VCaP (cell line): ENCODE results near the gene TIGIT.
"Not testable (repeated sequence)": the region's sequence is repeated elsewhere in the genome, so short reads cannot be mapped to it uniquely, and the experiment has no call there.

Experiments
- H3K27ac ChIP-seq: fragments of 450-650 bp; 2 replicates; pipeline ENCODE4 v1.5.1; 2017
- CTCF ChIP-seq: fragments of 450-650 bp; conservative IDR thresholded peaks from 2 replicates; pipeline ENCODE4 v1.5.1; 2017; ENCODE audit warnings: mild to moderate bottlenecking, moderate library complexity

The TIGIT gene

DNA sequence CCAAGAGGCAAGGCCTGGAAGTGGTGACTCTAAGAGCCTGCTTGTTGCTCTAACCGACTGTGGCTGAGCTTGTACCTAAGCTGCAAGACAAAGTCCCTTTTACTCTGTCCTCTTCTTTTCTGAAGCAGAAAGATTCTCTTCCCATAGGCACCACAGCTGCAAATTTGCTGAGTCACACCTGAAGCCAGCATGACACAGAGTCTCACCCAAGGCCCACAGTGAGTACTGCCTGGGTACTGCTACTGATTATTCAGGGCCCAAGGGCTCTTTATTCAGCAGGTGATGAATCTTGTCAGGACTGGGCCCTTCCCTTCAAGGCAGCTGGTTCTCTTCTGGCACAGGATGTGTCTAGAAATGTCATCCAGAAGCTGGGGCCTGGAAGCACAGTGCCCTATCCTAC lies 18.9 kb upstream of the TIGIT start:
- no peak for TF ChIP-seq CTCF
- no peak overlapping the region for H3K27ac ChIP-seq

DNA sequence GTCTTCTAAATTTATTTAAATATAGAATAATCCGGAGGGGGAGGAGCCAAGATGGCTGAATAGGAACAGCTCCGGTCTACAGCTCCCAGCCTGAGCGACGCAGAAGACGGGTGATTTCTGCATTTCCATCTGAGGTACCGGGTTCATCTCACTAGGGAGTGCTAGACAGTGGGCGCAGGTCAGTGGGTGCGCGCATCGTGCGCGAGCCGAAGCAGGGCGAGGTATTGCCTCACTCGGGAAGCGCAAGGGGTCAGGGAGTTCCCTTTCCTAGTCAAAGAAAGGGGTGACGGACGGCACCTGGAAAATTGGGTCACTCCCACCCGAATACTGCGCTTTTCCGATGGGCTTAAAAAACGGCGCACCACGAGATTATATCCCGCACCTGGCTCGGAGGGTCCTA lies 17.0 kb upstream of the TIGIT start:
- not testable (repeated sequence) for H3K27ac ChIP-seq

GRCh38 chr3:114284644-114285043 lies 9.2 kb upstream of the TIGIT start:
- TF ChIP-seq CTCF, result no peak
- H3K27ac ChIP-seq, result no peak overlapping the region

DNA sequence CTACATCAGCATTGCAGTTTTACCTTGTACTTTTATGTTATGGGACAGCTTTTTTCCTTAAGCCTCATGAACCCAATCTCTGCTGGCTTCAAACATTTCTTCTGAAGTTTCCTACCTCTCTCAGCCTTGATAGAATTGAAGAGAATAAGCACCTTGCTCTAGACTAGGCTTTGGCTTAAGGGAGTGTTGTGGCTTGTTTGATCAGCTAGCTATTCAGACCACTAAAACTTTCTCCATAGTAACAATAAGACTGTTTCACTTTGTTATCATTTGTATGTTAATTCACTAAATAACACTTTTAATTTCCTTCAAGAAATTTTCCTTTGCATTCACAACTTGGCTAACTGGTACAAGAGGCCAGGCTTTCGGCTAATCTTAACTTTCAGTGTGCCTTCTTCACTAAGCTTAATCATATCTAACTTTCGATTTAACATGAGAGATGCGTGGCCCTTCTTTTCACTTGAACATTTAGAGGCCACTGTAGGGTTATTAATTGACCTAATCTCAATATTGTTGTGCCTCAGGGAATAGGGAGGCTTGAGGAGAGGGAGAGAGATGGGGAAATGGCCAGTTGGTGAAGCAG lies 8.1 kb upstream of the TIGIT start:
- no peak overlapping the region for H3K27ac ChIP-seq
- no peak for TF ChIP-seq CTCF

DNA sequence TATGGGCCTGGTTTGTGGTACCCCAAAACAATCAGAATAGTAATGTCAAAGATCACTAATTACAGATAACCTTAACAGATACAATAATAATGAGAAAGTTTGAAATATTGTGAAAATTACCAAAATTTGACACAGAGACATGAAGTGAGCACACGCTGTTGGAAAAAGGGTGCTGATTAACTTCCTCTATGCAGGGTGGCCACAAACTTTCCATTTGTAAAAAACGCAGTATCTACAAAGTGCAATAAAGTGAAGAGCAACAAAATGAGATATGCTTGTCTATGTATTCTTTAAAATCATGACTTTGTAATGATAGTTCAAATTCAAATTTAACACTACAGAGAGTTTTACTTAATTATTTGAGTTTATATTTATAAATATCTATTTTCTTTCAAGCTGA lies 7.6 kb upstream of the TIGIT start:
- TF ChIP-seq CTCF, result no peak

GRCh38 chr3:114290911-114291901 lies 2.6 kb upstream of the TIGIT start:
- H3K27ac ChIP-seq, result no peak overlapping the region
- peak; percentile 46 for TF ChIP-seq CTCF

More for the DNA sequence above, 7.6 kb upstream of the TIGIT start:
- no peak overlapping the region for H3K27ac ChIP-seq

DNA sequence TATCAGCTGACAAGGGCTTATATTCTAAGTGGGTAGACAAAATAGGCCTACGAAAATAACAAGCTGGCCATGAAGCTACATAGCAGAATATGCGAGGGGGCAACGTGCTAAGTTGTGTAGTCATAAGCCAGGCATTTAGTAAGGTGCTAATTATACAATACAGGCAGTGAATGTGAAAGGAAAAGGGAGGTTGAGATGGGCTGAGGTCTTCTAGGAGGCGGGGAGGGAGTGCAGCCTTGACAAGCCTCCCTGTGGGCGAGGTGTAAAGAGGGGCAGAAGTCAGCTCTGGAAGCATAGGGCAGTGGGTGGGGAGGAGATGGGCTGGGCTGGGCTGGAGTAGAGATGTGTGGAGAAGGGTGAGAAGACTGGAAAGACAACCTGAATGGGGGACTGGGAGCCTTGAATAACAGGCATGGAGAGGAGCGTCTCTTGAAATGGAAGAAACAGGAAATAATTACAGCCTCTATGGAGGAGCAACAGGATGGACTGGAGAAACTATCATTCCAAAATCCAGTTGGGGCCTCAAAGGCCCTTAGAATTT lies 1.2 kb downstream of the TIGIT start:
- H3K27ac ChIP-seq, result no peak overlapping the region
- no peak for TF ChIP-seq CTCF
